Fibroblast of pulmonary artery (primary cell): ENCODE results near the gene BMP2.

Experiments used
- DNase-seq: peaks from one replicate; pipeline ENCODE4 v3.0.0-alpha.2; 2010; ENCODE audit warnings: low read depth
- H3K4me3 ChIP-seq: replicated peaks from 2 replicates; pipeline ENCODE4 v1.5.1; 2011; ENCODE audit warnings: low read depth, mild to moderate bottlenecking, control low read depth, low read length, moderate library complexity
- CTCF ChIP-seq: IDR thresholded peaks from 2 replicates; pipeline ENCODE4 v1.5.1; 2011; ENCODE audit warnings: mild to moderate bottlenecking, control low read depth, low read length, inconsistent platforms; ENCODE audit errors: missing control alignments

The BMP2 gene

DNA sequence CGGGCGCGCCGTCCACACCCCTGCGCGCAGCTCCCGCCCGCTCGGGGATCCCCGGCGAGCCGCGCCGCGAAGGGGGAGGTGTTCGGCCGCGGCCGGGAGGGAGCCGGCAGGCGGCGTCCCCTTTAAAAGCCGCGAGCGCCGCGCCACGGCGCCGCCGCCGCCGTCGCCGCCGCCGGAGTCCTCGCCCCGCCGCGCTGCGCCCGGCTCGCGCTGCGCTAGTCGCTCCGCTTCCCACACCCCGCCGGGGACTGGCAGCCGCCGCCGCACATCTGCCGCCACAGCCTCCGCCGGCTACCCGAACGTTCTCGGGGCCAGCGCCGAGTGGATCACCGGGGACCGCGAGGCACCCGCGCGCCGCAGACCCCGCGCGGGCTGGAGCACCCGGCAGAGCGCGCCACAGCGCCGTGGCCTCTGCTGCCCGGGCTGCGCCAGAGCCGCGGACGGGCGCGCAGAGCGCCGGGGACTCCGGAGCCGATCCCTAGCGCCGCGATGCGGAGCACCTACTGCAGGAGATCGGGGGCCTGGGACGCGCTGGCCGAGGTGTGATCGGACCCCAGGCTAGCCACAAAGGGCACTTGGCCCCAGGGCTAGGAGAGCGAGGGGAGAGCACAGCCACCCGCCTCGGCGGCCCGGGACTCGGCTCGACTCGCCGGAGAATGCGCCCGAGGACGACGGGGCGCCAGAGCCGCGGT is at the start of gene BMP2:
Gene BMP2, plus strand, starts transcription at position 151 of the 692 bp plus-strand sequence. CDS start 2,441 bp downstream, outside the sequence.
- no peak for TF ChIP-seq CTCF
- peak within 1 kb of the TSS; percentile 73 for H3K4me3 ChIP-seq
- peak; percentile 64 for DNase-seq

DNA sequence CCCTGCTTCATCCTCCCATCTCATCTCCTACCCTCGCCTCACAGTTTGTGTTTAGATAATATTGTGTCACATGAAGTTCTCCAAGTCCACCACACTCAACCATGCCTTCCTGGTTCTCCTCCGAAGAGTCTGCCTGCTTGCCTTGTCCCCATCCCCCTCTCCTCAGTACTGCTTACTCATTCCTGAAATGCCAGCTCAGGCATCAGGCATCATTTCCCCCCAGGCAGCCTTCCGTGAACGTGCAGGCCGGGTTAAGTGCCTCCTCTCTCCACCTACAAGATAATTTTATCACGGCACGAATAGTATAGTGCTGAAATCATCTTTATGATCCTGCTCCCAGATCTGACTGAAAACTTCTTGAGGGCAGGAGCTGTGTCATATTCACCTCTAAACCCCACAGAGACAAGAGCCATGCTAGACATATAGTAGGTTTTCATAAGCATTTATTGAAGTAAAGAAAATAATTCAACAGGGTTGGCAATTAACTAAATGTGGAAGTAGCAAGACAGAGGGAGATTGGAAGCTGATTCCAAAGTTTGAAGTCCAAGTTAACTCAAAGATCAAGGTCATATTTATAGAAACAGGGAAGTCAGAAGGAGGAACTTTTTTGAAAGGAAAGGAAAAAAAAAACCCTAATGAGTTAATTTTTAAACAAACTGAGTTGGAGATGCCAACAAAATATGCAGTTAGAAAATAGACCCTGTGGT is 48.7 kb upstream of the BMP2 start:
- DNase-seq: peak; percentile 11
- no peak overlapping the region for H3K4me3 ChIP-seq
- TF ChIP-seq CTCF: no peak

DNA sequence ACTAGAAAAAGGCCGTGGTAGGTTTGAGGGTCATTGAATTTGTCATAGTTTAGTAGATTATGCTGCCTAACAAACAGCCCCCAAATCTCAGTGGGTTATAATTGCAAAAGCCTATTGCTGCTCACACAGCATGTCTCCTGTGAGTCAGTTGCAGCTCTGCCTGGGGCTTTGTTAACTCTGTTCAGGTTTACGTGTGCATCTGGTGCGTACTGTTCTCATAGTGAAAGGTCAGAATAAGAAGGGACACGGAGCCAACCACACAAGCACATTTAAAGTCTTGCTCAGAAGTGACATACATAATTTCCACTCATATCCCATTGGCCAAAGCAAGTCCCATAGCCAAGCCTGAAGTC is 48.1 kb upstream of the BMP2 start:
- TF ChIP-seq CTCF: no peak
- DNase-seq: no peak
- no peak overlapping the region for H3K4me3 ChIP-seq

DNA sequence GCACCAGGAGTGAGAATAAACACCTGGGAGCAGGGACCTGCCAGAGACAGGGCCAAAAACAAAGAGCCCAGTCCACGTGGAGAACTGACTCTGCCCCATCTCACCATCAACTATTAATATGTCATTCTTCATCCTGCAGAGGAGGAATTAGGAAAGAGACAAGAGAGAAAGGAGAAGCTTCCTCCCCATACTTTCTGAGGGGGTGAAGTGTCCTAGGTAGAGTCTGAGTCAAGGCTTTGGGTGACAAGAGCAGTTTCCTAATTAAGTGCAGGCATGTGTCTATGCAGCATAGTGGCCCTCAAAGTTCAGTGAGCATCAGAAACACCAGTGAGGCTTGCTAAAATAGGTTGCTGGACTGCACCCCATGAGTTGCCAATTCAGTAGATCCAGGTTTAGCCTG is 40.7 kb upstream of the BMP2 start:
- no peak for TF ChIP-seq CTCF
- H3K4me3 ChIP-seq: no peak overlapping the region
- no peak for DNase-seq

GRCh38 chr20:6730672-6731328 is 36.7 kb upstream of the BMP2 start:
- no peak for DNase-seq
- H3K4me3 ChIP-seq: no peak overlapping the region
- no peak for TF ChIP-seq CTCF

GRCh38 chr20:6732001-6732447 is 35.5 kb upstream of the BMP2 start:
- TF ChIP-seq CTCF: no peak
- H3K4me3 ChIP-seq: no peak overlapping the region
- no peak for DNase-seq
